NT2/D1 (cell line): ENCODE results near the gene ANAPC10.

ENCODE experiments used
- SUZ12 ChIP-seq: IDR thresholded peaks from 2 replicates; pipeline ENCODE4 v1.6.1; 2011; ENCODE audit not compliant: insufficient read length, insufficient read depth; ENCODE audit errors: extremely low read depth
- YY1 ChIP-seq: IDR thresholded peaks from 2 replicates; pipeline ENCODE4 v1.6.1; 2011; ENCODE audit not compliant: insufficient read length, insufficient read depth

GRCh38 chr4:145131848-145132247, 33.9 kb upstream of the ANAPC10 start:
- TF ChIP-seq SUZ12 (no peak), YY1 (no peak)
